ENCODE data around the gene RNF19B.

- no peak for TF ChIP-seq POLR2A (IDR thresholded peaks at IDR 0.05; ENCODE audit: low read depth, low read length)
- no peak for TF ChIP-seq JUNB (IDR thresholded peaks at IDR 0.05)
- TF ChIP-seq, protein P1, sequence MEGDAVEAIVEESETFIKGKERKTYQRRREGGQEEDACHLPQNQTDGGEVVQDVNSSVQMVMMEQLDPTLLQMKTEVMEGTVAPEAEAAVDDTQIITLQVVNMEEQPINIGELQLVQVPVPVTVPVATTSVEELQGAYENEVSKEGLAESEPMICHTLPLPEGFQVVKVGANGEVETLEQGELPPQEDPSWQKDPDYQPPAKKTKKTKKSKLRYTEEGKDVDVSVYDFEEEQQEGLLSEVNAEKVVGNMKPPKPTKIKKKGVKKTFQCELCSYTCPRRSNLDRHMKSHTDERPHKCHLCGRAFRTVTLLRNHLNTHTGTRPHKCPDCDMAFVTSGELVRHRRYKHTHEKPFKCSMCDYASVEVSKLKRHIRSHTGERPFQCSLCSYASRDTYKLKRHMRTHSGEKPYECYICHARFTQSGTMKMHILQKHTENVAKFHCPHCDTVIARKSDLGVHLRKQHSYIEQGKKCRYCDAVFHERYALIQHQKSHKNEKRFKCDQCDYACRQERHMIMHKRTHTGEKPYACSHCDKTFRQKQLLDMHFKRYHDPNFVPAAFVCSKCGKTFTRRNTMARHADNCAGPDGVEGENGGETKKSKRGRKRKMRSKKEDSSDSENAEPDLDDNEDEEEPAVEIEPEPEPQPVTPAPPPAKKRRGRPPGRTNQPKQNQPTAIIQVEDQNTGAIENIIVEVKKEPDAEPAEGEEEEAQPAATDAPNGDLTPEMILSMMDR (IDR thresholded peaks at IDR 0.05 in 2 of 3, conservative IDR thresholded peaks at IDR 0.05 in 1 of 3; ENCODE audit: control insufficient read depth in 2 of 3, extremely low read depth in 1 of 3, insufficient read depth in 1 of 3, low read depth in 3 of 3, low read length in 3 of 3), result no peak
- no peak for TF ChIP-seq KDM1A (IDR thresholded peaks at IDR 0.05; ENCODE audit: borderline replicate concordance)
- TF ChIP-seq, protein P2, sequence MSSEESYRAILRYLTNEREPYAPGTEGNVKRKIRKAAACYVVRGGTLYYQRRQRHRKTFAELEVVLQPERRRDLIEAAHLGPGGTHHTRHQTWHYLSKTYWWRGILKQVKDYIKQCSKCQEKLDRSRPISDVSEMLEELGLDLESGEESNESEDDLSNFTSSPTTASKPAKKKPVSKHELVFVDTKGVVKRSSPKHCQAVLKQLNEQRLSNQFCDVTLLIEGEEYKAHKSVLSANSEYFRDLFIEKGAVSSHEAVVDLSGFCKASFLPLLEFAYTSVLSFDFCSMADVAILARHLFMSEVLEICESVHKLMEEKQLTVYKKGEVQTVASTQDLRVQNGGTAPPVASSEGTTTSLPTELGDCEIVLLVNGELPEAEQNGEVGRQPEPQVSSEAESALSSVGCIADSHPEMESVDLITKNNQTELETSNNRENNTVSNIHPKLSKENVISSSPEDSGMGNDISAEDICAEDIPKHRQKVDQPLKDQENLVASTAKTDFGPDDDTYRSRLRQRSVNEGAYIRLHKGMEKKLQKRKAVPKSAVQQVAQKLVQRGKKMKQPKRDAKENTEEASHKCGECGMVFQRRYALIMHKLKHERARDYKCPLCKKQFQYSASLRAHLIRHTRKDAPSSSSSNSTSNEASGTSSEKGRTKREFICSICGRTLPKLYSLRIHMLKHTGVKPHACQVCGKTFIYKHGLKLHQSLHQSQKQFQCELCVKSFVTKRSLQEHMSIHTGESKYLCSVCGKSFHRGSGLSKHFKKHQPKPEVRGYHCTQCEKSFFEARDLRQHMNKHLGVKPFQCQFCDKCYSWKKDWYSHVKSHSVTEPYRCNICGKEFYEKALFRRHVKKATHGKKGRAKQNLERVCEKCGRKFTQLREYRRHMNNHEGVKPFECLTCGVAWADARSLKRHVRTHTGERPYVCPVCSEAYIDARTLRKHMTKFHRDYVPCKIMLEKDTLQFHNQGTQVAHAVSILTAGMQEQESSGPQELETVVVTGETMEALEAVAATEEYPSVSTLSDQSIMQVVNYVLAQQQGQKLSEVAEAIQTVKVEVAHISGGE (CRISPR knock-in tag; IDR thresholded peaks at IDR 0.05), result no peak
- TF ChIP-seq EZH2 (IDR thresholded peaks at IDR 0.05; ENCODE audit: borderline replicate concordance, control insufficient read depth, low read depth, low read length), result no peak
- TF ChIP-seq ASH2L (IDR thresholded peaks at IDR 0.05; ENCODE audit: borderline replicate concordance, low read depth), result no peak
- TF ChIP-seq ZNF217 (IDR thresholded peaks at IDR 0.05), result no peak
- TF ChIP-seq HCFC1 (IDR thresholded peaks at IDR 0.05; ENCODE audit: low read length), result no peak
- TF ChIP-seq MEF2A (IDR thresholded peaks at IDR 0.05; ENCODE audit: insufficient read depth, low read depth, low read length), result no peak
- TF ChIP-seq CHD4 (IDR thresholded peaks at IDR 0.05), result no peak
- TF ChIP-seq POLR2AphosphoS5 (IDR thresholded peaks at IDR 0.05; ENCODE audit: low read length), result no peak
- no peak for TF ChIP-seq NR2C2 (IDR thresholded peaks at IDR 0.05; ENCODE audit: borderline replicate concordance, control insufficient read depth, insufficient read length, low read depth)
Measured at GRCh38 chr1:32931760-32932159, 32.8 kb downstream of the RNF19B start.
